ENCODE measurements around the gene OR51A4.
"Not testable (repeated sequence)": the region's sequence is repeated elsewhere in the genome, so short reads cannot be mapped to it uniquely, and the experiment has no call there.

OR51A4 gene, protein sequence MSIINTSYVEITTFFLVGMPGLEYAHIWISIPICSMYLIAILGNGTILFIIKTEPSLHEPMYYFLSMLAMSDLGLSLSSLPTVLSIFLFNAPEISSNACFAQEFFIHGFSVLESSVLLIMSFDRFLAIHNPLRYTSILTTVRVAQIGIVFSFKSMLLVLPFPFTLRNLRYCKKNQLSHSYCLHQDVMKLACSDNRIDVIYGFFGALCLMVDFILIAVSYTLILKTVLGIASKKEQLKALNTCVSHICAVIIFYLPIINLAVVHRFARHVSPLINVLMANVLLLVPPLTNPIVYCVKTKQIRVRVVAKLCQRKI

GRCh38 chr11:4947505-4947904 lies at the start of gene OR51A4:
TSS of gene OR51A4 (minus strand) at chr11:4947605. CDS start at chr11:4947100, 505 bp downstream.
- DNase-seq = no peak

GRCh38 chr11:4994551-4994950 lies 47.1 kb upstream of the OR51A4 start, which contains the start of gene OR51L1:
TSS of gene OR51L1 (plus strand) at chr11:4994851. CDS start at chr11:4998983, 4,132 bp downstream.
- DNase-seq = no peak

DNA sequence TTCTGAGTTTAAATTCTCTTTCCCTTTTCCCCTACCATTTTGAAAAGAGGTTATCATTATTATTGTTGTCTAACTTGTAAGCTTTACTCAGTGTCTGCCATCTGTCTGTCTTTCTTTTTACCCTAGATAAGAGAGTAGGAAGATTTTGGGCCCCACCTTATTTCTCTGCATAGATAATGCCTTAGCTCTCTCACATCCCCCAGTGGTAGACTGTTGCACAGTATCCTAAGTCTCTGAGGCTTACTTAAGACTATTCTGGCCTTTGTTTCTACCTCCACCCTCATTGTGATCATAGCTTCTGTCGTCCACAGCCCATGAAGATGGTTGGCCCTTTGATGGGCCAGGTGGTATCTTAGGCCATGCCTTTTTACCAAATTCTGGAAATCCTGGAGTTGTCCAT lies 43.7 kb upstream of the OR51A4 start:
- DNase-seq = no peak

- DNase-seq = no peak
Observed at GRCh38 chr11:4983841-4984240, 36.4 kb upstream of the OR51A4 start.

DNA sequence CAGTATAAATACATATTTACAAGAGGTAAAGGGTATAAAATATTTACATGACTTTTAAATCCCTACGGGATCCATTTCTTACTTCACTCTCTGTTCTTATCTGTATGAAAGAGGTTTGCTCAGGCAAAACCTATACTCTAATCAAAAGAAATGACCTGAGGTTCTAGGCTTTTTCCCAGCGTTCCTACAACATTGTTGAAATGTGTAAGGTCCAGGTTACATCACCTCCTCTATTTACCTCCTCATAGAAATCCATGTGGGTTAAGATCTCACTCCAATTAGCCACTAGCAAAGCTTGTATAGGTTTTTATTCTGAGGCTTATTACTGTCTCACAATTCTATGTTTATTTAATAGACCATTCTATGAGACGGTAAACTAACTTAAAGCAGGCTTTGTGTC lies 35.3 kb upstream of the OR51A4 start:
- no peak for DNase-seq

- no peak for DNase-seq
Observed at GRCh38 chr11:4979036-4979435, 31.6 kb upstream of the OR51A4 start.

- no peak for DNase-seq
Observed at GRCh38 chr11:4975436-4975835, 28.0 kb upstream of the OR51A4 start.

- no peak for DNase-seq
Observed at GRCh38 chr11:4962816-4963215, 15.4 kb upstream of the OR51A4 start.

DNA sequence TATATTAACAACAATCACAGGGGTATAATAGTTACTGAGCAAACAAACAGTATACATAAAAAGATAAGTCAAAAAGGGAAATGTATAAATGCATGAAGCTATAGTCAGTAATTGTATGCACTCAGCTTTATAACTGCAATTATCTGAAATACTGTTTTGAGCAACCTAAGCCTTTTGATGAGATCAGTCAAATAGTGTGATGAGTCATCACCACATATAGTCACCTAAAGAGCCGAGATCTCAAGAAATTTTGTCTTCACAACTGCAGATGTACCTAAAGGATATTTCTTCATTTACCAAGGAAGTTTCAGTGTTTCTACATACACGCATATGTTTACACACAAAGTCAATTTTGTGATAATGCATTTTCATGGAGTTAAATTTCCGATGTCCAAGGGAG lies 13.5 kb upstream of the OR51A4 start:
- no peak for DNase-seq

DNA sequence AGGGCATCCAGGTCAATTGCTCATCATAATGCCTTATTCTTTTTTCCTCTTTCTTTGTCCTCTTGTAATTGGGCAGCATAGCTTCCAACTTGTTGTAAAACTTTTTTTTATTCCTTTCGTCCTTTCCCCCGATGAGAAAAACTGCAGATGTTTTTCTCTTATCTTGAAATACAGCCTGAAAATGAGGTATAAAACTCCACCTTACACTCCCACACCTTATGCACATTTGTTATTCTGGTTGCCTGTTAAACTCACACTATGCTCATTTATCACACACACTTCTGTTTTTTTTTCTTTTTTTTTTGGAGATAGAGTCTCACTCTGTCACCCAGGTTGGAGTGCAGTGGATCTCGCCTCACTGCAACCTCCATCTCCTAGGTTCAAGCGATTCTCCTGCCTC lies 10.0 kb upstream of the OR51A4 start:
- no peak for DNase-seq

GRCh38 chr11:4955613-4956012 lies 8.2 kb upstream of the OR51A4 start, which contains the start of gene OR51A2:
TSS of gene OR51A2 (minus strand) at chr11:4955713. CDS start at chr11:4955713, 0 bp downstream.
- DNase-seq = not testable (repeated sequence)

DNA sequence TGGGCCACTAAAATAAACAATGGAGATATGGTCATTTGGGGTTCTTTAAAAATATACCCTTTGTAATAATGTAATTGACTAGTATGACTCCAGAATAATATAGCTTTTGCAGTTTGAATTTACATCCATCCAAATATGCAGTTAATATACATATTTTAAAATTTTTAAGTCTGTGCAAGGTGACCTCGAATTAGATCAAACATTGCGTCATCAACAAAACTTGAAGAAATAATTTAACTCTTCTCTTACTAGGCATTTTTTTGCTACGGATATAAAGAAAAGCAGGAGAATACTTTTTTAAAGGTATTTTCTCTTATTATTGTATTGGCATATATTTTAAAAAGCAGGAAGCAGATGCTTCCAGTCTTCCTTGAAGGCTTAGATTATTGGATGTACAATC lies 10.7 kb downstream of the OR51A4 start:
- DNase-seq = no peak

- no peak for DNase-seq
Observed at GRCh38 chr11:4932751-4933150, 14.7 kb downstream of the OR51A4 start.

DNA sequence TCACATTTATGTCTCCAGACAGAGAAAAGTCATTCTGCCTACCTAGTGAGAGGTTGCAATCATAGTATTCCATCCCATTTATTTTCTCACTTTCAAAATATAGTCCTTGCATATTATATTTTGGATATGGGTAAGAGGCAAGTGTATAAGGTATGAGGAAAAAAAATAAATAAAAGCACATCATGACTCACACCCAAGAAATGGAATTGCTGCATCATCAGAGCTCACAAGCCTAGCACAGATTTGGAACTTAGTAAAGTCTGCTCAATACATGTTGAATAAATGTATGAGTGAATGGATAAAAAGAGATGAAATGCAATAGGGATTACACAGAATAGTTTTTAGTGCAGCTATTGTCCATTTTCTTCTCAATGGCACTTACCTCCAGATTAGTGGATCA lies 20.8 kb downstream of the OR51A4 start:
- DNase-seq = no peak

- DNase-seq = no peak
Observed at GRCh38 chr11:4924239-4924638, 23.2 kb downstream of the OR51A4 start, which contains the start of gene OR51G1. TSS of gene OR51G1 (minus strand) at chr11:4924339. CDS start at chr11:4924339, 0 bp downstream.

DNA sequence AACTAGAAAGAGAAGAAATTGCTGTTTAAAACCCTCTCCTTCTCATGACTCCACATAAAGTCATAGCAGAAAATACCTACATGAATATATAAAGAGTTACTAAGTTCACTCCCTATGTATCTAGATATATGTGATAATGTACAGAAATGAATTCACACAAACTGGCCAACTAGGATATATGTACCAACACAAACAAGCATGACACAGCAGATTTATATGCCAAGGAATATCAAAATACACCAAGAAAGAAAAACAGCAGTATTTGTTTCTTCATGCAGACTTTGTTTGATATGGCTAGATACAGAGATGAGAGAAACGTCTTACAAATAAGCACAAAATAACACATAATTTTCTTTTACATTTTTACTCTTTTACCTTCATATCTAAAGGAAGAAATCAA lies 25.1 kb downstream of the OR51A4 start:
- DNase-seq = no peak

- DNase-seq = no peak
Observed at GRCh38 chr11:4921796-4922195, 25.6 kb downstream of the OR51A4 start.

- no peak for DNase-seq
Observed at GRCh38 chr11:4919250-4919649, 28.2 kb downstream of the OR51A4 start, which contains the start of gene OR51G2. TSS of gene OR51G2 (minus strand) at chr11:4919350. CDS start at chr11:4915663, 3,687 bp downstream.

GRCh38 chr11:4916581-4916980 lies 30.8 kb downstream of the OR51A4 start:
- DNase-seq = no peak

DNA sequence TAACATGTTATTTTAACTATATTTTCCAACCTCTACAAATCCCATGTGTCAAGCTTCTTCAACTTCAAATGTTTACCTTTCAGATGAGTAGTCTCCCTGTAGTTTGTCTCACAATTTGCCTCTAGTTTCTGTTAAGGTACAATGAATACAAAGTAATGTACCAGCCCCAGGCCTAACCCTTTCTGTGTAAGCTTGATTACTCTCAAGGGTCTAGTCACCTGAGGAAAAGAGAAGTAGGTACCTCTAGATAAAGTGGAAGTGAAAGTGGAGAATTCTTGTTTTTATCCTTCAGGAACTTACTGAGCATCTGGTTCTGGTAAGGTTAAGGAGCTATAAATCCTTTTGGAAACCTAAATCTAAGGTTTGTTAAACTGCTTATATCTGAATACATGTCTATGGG lies 43.9 kb downstream of the OR51A4 start, which contains the start of gene OR51A7:
TSS of gene OR51A7 (plus strand) at position 300 of the 400 bp plus-strand sequence. CDS start 3,587 bp downstream, outside the sequence.
- no peak for DNase-seq
